UCSD-AML1 (cell line): Measurements from ENCODE around the gene CLTRN.
"Not testable (repeated sequence)": the region's sequence is repeated elsewhere in the genome, so short reads cannot be mapped to it uniquely, and the experiment has no call there.

Experiments
- DNase-seq: peaks from one replicate; lab custom pipeline; 2025; ENCODE audit not compliant: unreplicated experiment; lab: John Stamatoyannopoulos, UW

The CLTRN gene

GRCh38 chrX:15664487-15665444 is at the start of gene CLTRN:
Gene CLTRN, minus strand, starts transcription at chrX:15664805. Its CDS starts 30 bp downstream, at chrX:15664775.
- DNase-seq, result no peak

GRCh38 chrX:15704273-15704672 is 39.7 kb upstream of the CLTRN start:
- DNase-seq, result not testable (repeated sequence)

- DNase-seq, result not testable (repeated sequence)
Measured at GRCh38 chrX:15703809-15704208, 39.2 kb upstream of the CLTRN start.

GRCh38 chrX:15702488-15703371 is 38.1 kb upstream of the CLTRN start:
- no peak for DNase-seq

GRCh38 chrX:15696516-15696915 is 31.9 kb upstream of the CLTRN start:
- DNase-seq, result no peak

GRCh38 chrX:15694941-15695451 is 30.4 kb upstream of the CLTRN start:
- DNase-seq, result no peak

- DNase-seq, result peak; percentile 11
Measured at GRCh38 chrX:15686818-15687685, 22.4 kb upstream of the CLTRN start.

- DNase-seq, result no peak
Measured at GRCh38 chrX:15683193-15683592, 18.6 kb upstream of the CLTRN start.

GRCh38 chrX:15681433-15681832 is 16.8 kb upstream of the CLTRN start:
- DNase-seq, result no peak

- peak; percentile 11 for DNase-seq
Measured at GRCh38 chrX:15680401-15680800, 15.8 kb upstream of the CLTRN start.

- no peak for DNase-seq
Measured at GRCh38 chrX:15679246-15679645, 14.6 kb upstream of the CLTRN start.

GRCh38 chrX:15678339-15678738 is 13.7 kb upstream of the CLTRN start:
- DNase-seq, result no peak

GRCh38 chrX:15676886-15677285 is 12.3 kb upstream of the CLTRN start:
- no peak for DNase-seq

GRCh38 chrX:15675490-15675921 is 10.9 kb upstream of the CLTRN start:
- DNase-seq, result peak; percentile 95

- peak; percentile 97 for DNase-seq
Measured at GRCh38 chrX:15674841-15675489, 10.4 kb upstream of the CLTRN start.

- no peak for DNase-seq
Measured at GRCh38 chrX:15674514-15674840, 9.9 kb upstream of the CLTRN start.

GRCh38 chrX:15673970-15674369 is 9.4 kb upstream of the CLTRN start:
- DNase-seq, result no peak

GRCh38 chrX:15672881-15673280 is 8.3 kb upstream of the CLTRN start:
- no peak for DNase-seq

- DNase-seq, result no peak
Measured at GRCh38 chrX:15663439-15663838, 1.2 kb downstream of the CLTRN start.

- DNase-seq, result not testable (repeated sequence)
Measured at GRCh38 chrX:15654804-15655203, 9.8 kb downstream of the CLTRN start.
